ENCODE data around the gene NLE1. TPM values are rescaled to one million over a fixed set of nuclear protein-coding genes. Genes with fewer than 3 reads are reported as not detected.

NLE1 gene
- total and polyA plus RNA-seq, 2 donors (not counting 1 experiment from before 2014, with no cell fraction given) = 16.5 to 17.5 TPM

- Histone ChIP-seq H3K79me2 (ENCODE audit: control insufficient read depth, insufficient read depth, low read length) (no peaks in the 10 kb centered on the region), H3K9ac (ENCODE audit: low read length) (no peak overlapping the region), H3K27me3 (replicated peaks in 1 of 4; ENCODE audit: control extremely low read depth in 1 of 4, control insufficient read depth in 3 of 4, insufficient read depth in 4 of 4, low read length in 3 of 4) (peaks cover 0 to 2% (median 0%) of the 10 kb centered on the region in 4 experiments), H2AFZ (ENCODE audit: insufficient read depth, low read depth, low read length, poor library complexity, severe bottlenecking) (no peak overlapping the region), H3K9me3 (ENCODE audit: control extremely low read depth in 1 of 3, control insufficient read depth in 2 of 3, insufficient read depth in 1 of 3, low read length in 2 of 3) (peaks cover 0 to 9% (median 0%) of the 10 kb centered on the region in 3 donors), H3K4me2 (replicated peaks; ENCODE audit: low read depth, low read length, poor library complexity, severe bottlenecking) (no peak overlapping the region), H3K36me3 (replicated peaks in 1 of 2; ENCODE audit: control extremely low read depth in 1 of 2, control insufficient read depth in 1 of 2, extremely low read depth in 1 of 2, insufficient read depth in 2 of 2, low read length in 1 of 2) (no peaks in the 10 kb centered on the region), H3K27ac (ENCODE audit: low read length in 2 of 2) (no peak overlapping the region), H3K4me3 (ENCODE audit: control extremely low read depth in 1 of 5, extremely low read depth in 1 of 5, insufficient read depth in 1 of 5, low read depth in 2 of 5, low read length in 4 of 5) (no peak overlapping the region), H3K4me1 (ENCODE audit: control insufficient read depth in 2 of 2, insufficient read depth in 2 of 2, low read length in 2 of 2) (no peaks in the 10 kb centered on the region), H4K20me1 (ENCODE audit: control insufficient read depth, insufficient read depth, low read length, poor library complexity, severe bottlenecking) (no peaks in the 10 kb centered on the region)
- CTCF ChIA-PET = interaction anchor here (0.6 to 1.5 kb wide), 3 partner anchors 17 to 348 kb away, joined by 3 to 4 read pairs (median 4); no protein-coding TSS in a partner anchor
- no peak overlapping the region for H3K4me3 Mint-ChIP-seq
- H3K27me3 Mint-ChIP-seq = peaks cover 14% of the 10 kb centered on the region
- H3K27ac Mint-ChIP-seq = no peak overlapping the region
- POLR2A ChIA-PET = no interaction called here
- WGBS (ENCODE audit: insufficient coverage) = 95% methylated on average over 6 of the region's 11 CpGs
- TF ChIP-seq CTCF (IDR thresholded peaks at IDR 0.05) = no peak
- no peak for TF ChIP-seq EZH2 (IDR thresholded peaks at IDR 0.05; ENCODE audit: borderline replicate concordance, insufficient read depth, low read depth, low read length, poor library complexity, severe bottlenecking)
- DNase-seq = no peak
- intact Hi-C loops (cut with micrococcal nuclease) = no loop called here
- no peaks in the 10 kb centered on the region for H3K9me3 Mint-ChIP-seq (ENCODE audit: insufficient read depth)
- no peaks in the 10 kb centered on the region for H3K4me1 Mint-ChIP-seq
- no peak for ATAC-seq (ENCODE audit: low read depth)
Observed at GRCh38 chr17:35191001-35191695, 49.0 kb upstream of the NLE1 start.

DNA sequence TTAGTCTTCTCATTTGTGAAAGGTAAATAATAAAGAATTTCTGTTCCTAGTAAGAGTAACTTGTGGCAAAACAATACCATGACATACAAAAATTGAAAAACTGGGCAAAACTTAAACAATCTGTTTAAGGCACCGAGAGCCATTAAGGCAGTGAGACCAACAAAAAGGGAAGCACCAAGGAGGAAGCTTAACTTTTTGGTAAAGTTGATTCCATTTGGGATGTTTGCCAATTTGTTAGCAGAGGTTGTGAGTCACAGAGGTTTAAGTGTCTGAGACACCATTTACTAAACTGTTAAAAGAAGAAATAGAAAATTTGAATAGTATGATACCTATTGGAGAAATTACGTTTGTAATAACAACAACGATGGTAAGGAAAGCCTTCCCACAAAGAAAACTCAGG is 47.2 kb upstream of the NLE1 start:
- Histone ChIP-seq H3K4me1 (ENCODE audit: control insufficient read depth in 2 of 2, insufficient read depth in 2 of 2, low read length in 2 of 2) (no peaks in the 10 kb centered on the region), H3K79me2 (ENCODE audit: control insufficient read depth, insufficient read depth, low read length) (no peaks in the 10 kb centered on the region), H3K36me3 (replicated peaks in 1 of 2; ENCODE audit: control extremely low read depth in 1 of 2, control insufficient read depth in 1 of 2, extremely low read depth in 1 of 2, insufficient read depth in 2 of 2, low read length in 1 of 2) (no peaks in the 10 kb centered on the region), H4K20me1 (ENCODE audit: control insufficient read depth, insufficient read depth, low read length, poor library complexity, severe bottlenecking) (no peaks in the 10 kb centered on the region), H3K9ac (ENCODE audit: low read length) (no peak overlapping the region), H2AFZ (ENCODE audit: insufficient read depth, low read depth, low read length, poor library complexity, severe bottlenecking) (no peak overlapping the region), H3K4me2 (replicated peaks; ENCODE audit: low read depth, low read length, poor library complexity, severe bottlenecking) (no peak overlapping the region), H3K27ac (ENCODE audit: low read length in 2 of 2) (no peak overlapping the region), H3K27me3 (replicated peaks in 1 of 4; ENCODE audit: control extremely low read depth in 1 of 4, control insufficient read depth in 3 of 4, insufficient read depth in 4 of 4, low read length in 3 of 4) (peaks cover 0 to 2% (median 0%) of the 10 kb centered on the region in 4 experiments), H3K4me3 (ENCODE audit: control extremely low read depth in 1 of 5, extremely low read depth in 1 of 5, insufficient read depth in 1 of 5, low read depth in 2 of 5, low read length in 4 of 5) (no peak overlapping the region), H3K9me3 (ENCODE audit: control extremely low read depth in 1 of 3, control insufficient read depth in 2 of 3, insufficient read depth in 1 of 3, low read length in 2 of 3) (no peaks in the 10 kb centered on the region)
- no peak for ATAC-seq (ENCODE audit: low read depth)
- DNase-seq = no peak
- intact Hi-C loops (cut with micrococcal nuclease) = no loop called here
- TF ChIP-seq EZH2 (IDR thresholded peaks at IDR 0.05; ENCODE audit: borderline replicate concordance, insufficient read depth, low read depth, low read length, poor library complexity, severe bottlenecking) (no peak), CTCF (IDR thresholded peaks at IDR 0.05) (no peak)
- Mint-ChIP-seq H3K27me3 (peaks cover 14% of the 10 kb centered on the region), H3K4me3 (no peak overlapping the region), H3K4me1 (no peaks in the 10 kb centered on the region), H3K9me3 (ENCODE audit: insufficient read depth) (no peaks in the 10 kb centered on the region), H3K27ac (no peak overlapping the region)
- ChIA-PET POLR2A (no interaction called here), CTCF (no interaction called here)
- no CpG with 5 or more reads among the region's 3 CpGs for WGBS (ENCODE audit: insufficient coverage)

Measured in B cell (primary cell).